ENCODE data around the gene FMO5.
"Not testable (repeated sequence)": the region's sequence is repeated elsewhere in the genome, so short reads cannot be mapped to it uniquely, and the experiment has no call there.

FMO5 gene

DNA sequence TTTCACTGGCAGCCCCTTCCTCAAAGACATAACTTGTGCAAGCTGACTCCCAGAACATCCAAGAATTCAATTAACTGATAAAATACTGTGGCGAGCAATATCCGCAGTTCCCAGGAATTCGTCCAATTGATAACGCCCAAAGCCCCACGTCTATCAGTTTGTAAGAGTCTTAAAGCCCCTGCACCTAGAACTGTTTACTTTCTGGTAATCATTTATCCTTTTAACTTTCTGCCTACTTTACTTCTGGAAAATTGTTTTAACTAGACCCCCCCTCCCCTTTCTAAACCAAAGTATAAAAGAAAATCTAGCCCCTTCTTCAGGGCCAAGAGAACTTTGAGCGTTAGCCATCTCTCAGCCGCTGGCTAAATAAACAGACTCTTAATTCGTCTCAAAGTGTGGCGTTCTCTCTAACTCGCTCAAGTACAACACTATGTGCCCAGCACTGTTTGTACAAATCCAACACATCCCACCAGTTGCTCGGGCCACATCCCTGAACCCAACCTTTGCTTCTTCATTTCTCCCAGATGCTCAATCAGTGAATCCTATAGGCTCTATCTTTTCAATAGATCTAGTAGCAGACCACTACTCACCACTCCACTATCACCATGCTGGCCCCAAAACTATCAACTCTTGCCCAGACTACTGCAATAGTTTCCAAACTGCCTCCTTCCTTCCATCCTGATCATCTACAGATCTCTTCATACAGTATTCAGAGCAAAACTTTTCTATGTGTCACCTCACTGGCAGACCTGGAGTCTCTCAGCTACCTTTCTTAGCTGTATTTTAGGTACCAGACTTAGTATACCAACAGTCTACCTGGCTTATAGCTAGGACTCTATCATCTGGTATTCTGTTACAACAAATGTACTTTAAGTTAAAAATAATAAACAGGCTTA lies 14.0 kb upstream of the FMO5 start:
- DNase-seq: no peak

- no peak for DNase-seq
These were observed 13.1 kb upstream of the FMO5 start for GRCh38 chr1:147238053-147238902.

DNA sequence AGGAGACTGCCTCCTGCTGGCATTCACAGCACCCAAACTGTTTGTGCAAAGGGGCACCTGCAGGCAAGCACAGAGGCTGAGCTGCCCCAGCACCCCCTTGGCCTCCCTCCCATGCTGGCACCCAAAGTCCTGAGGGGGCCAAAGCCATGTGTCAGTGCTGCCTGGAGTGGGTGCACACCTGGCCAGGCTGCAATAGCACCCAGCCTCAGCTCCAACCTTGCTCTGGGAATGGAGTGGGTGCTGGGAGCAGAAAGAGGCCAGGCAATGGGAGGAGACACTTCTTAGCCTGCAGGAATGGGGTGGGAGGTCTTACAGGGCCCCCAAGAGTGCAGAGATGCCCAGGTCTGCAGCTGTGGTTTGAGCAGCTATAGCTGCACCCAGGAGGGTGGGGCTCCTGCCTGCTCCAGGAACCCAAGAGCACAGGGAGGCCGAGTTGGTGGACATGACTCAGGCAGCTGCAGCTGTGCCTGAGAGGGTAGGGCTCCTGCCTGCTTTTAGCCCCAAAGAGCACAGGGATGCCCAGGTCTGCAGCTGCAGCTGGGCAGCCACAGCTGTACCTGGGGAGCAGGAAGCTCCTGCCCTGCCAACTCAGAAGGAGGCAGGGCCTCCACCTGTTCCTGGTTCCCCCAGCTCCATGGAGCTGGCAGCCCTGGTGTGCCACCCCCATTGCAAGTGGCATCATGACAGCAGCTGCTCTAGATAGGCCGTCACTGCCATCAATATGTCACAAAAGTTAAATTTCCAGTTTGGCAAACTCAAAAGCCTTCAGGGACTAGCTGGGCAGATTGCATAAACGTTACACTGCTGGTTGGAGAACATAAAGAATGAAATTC lies 12.0 kb upstream of the FMO5 start:
- DNase-seq: no peak

DNA sequence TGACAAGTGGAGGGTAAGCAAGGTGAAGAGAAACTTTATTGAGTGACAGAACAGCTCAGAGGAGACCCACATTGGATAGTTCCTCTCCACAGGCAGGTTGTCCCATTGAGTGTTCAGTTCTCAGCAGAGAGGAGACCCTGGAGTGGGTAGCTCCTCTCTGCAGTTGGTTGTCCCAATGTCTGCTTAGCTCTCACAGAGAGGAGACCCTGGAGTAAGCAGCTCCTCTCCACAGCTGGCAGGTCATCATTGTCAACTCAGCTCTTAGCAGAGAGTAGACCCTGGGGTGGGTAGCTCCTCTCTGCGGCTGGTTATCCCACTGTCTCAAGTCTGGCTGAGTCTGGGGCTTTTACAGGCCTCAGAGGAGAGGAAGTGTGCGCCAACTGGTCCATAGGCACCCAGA lies 11.3 kb upstream of the FMO5 start:
- DNase-seq: no peak

DNA sequence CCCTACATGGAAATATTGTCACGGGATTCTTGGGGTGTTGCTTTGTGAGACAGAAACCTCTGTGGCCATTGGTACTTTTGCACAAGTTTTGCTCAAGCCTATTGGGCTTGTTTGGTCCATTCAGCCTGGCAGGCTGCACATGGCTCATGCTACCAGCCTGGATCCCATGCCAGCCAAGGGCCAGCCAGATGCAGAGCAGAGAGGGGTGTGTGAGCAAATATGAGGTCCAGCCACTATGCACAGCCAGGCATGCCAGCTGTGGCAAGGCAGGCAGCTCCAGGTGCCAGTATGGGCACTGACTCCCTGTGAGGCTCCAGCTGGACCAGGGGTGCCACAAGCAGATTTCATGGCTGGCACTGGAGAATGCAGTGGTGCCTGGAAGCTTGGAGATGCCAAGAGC lies 10.7 kb upstream of the FMO5 start:
- DNase-seq: no peak

DNA sequence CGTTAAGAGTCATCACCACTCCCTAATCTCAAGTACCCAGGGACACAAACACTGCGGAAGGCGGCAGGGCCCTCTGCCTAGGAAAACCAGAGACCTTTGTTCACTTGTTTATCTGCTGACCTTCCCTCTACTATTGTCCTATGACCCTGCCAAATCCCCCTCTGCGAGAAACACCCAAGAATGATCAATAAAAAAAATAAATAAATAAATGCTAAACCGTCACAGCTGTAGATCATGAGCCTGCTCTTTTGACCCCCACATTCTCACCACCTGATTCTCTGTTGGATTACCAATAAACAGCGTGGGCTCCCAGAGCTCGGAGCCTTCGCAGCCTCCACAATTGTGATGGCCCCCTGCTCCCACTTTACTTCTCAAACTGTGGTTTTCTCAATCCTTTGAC lies 8.8 kb upstream of the FMO5 start:
- DNase-seq: not testable (repeated sequence)

DNA sequence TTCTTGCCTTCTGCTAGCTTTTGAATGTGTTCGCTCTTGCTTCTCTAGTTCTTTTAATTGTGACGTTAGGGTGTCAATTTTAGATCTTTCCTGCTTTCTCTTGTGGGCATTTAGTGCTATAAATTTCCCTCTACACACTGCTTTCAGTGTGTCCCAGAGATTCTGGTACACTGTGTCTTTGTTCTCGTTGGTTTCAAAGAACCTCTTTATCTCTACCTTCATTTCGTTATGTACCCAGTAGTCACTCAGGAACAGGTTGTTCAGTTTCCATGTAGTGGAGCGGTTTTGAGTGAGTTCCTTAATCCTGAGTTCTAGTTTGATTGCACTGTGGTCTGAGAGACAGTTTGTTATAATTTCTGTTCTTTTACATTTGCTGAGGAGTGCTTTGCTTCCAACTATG lies 5.9 kb upstream of the FMO5 start:
- not testable (repeated sequence) for DNase-seq

DNA sequence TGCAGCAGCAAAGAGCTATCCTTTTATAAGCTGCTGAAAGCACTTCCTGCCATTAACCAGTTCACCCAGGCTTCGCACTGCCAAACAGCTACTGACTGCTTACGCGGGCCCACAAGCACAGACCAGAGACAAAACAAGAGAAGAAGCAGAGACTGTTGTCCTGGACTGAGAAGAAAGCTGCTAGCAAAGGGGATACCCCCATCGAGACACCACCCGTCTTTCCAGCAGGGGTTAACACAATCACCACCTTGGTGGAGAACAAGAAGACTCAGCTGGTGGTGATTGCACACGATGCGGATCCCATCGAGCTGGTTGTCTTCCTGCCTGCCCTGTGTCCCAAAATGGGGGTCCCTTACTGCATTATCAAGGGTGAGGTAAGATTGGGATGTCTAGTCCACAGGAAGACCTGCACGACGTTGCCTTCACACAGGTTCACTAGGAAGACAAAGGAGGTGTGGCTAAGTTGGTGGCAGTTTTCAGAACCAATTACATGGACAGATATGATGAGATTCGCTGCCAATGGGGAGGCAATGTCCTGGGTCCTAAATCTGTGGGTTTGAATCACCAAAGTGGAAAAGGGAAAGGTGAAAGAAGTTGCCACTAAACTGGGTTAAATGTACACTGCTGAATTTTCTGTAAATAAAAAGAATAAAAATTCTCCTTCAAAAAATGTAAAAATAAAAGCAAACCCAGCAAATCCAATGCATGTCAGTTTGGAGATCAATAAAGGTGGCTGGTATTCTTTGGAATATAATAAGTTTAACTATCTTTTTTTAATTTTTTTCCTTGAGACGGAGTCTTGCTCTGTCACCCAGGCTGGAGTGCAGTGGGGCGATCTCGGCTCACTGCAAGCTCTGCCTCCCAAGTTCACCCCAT lies 1.2 kb downstream of the FMO5 start:
- DNase-seq: no peak

GRCh38 chr1:147218606-147219005 lies 6.5 kb downstream of the FMO5 start:
- no peak for DNase-seq

GRCh38 chr1:147217141-147217540 lies 8.0 kb downstream of the FMO5 start:
- no peak for DNase-seq

- DNase-seq: no peak
These were observed 9.0 kb downstream of the FMO5 start for GRCh38 chr1:147216124-147216523.

DNA sequence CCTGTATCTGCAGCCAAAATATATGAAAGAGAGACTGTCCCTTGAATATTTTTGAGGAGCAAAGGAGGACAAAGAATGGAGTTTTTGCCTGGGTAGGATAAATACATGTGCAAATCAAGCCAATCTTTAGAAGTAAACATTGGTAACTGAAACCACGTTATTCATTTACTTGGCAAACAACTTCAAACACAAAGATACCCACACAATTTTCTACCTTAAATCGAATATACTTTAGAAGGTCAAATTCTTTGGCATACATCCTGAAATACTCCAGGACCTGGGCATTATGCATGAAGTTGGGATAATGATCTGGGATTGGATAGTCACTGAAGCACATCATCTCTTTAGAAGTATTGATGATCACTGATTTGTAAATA lies 9.6 kb downstream of the FMO5 start:
- no peak for DNase-seq

- no peak for DNase-seq
These were observed 10.1 kb downstream of the FMO5 start for GRCh38 chr1:147214842-147215539.

DNA sequence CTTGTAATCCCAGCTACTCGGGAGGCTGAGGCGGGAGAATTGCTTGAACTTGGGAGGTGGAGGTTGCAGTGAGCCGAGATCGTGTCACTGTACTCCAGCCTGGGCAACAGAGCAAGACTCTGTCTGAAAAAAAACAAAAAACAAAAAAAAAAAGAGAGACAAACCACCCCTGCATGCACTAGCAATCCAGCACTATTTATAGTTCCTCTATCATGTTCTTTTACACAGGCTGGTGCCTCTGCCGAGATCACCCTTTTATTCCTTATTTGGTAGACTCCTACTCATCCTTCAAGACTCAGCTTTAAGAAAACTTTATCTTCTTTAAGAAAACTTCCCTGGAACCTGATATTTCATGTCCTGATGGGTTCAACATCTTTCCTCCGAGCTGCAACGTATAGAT lies 10.8 kb downstream of the FMO5 start:
- DNase-seq: no peak

DNA sequence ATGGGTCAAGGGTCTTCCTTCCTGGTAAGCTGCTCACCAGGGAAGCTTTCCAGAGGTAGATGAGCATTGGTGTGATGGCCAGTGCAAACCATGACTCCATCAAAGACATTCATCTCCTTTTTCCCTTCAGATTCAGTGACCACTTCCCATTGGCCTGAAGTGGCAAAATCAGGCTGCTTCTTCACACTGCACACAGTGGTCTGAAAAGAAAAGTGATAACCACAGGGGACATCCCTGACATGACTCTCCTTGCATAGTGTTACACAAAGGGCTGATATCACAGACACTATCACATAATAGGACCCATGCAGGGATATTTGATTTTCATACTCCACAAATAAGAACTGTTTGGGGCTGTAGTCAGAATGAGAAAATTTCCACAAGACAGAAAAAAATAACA lies 11.9 kb downstream of the FMO5 start:
- no peak for DNase-seq

DNA sequence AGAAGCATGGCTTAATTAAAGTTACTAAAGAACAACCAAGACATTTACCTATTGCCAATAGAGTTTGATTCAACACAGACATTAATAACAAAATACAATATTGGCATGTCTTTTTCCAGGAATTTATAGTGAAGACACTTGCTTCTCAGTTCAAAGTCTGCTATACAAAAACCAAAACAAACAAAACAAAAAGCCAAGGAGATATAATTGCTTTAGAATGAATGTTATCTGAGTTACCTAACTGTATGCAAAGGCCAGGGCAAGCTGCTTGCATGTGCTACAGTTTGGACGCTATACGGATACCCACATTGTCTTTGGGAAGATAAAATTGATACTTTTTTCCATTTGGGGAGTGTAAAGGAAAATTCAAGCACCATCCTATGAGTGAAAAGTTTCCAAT lies 13.6 kb downstream of the FMO5 start:
- DNase-seq: no peak

DNA sequence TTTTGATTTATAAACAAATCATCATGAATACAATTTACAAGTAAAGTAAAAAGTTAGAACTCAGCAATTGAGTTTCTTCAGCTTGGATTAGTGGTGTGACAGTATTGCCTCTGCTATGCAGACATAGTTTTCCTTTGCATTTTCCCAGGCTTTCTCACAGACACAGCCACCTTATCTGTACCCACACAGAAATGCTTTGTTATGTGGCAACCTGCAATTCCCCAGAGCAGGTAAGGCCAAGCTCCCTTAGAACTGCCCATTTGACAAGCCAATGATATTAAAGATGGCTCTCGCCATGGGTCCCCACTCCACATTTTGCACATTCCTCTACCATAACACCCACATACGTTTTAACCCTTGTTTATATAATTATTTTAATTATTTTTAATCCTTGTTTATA lies 14.2 kb downstream of the FMO5 start:
- no peak for DNase-seq

GRCh38 chr1:147209825-147210821 lies 15.0 kb downstream of the FMO5 start:
- DNase-seq: no peak

GRCh38 chr1:147208619-147209018 lies 16.5 kb downstream of the FMO5 start:
- no peak for DNase-seq

- DNase-seq: no peak
These were observed 17.9 kb downstream of the FMO5 start for GRCh38 chr1:147207192-147207591.

All from SHP77 treated with DMSO at 0.1 percent for 48 hours (cell line).